PC-3 (cell line): ENCODE results near the gene UBE3A. TPM values are rescaled to one million over a fixed set of nuclear protein-coding genes. Genes with fewer than 3 reads are reported as not detected.

ENCODE experiments used
- ATAC-seq: fragments of 200-7000 bp; cut with Tn5 transposase; 2 replicates; pipeline ENCODE4 v1.9.1; 2020; ENCODE audit warnings: mild to moderate bottlenecking, moderate library complexity
- BruUV-seq: library from RNA; stranded (reverse); fragments of 400-500 nt; replicated peaks from 2 replicates; lab custom pipeline; 2021; lab: Mats Ljungman, UMichigan
- CTCF ChIA-PET: fragments of 300-600 bp; sonication (Branson Sonifier 250); formaldehyde crosslinking; loops from one replicate; lab custom pipeline; 2022; ENCODE audit warnings: antibody characterized with exemption; lab: Charles Lee
- POLR2A ChIA-PET: fragments of 300-600 bp; sonication (Branson Sonifier 250); formaldehyde crosslinking; loops from one replicate; lab custom pipeline; 2022; ENCODE audit warnings: antibody characterized with exemption; ENCODE audit not compliant: unreplicated experiment; lab: Charles Lee
- DNase-seq: peaks from one replicate; pipeline ENCODE4 v3.0.0-alpha.2; 2015
- H2AFZ ChIP-seq: fragments of 300-600 bp; sonication (generic); 2 replicates; pipeline ENCODE4 v1.6.0; 2016; ENCODE audit warnings: antibody characterized with exemption, low read length
- H3F3A ChIP-seq: fragments of 300-600 bp; sonication (generic); one replicate; pipeline ENCODE4 v1.6.0; 2017; ENCODE audit warnings: antibody characterized with exemption, low read length, control low read depth, mild to moderate bottlenecking; ENCODE audit not compliant: unreplicated experiment
- H3K27ac ChIP-seq: fragments of 300-600 bp; sonication (generic); 2 replicates; pipeline ENCODE4 v1.5.1; 2016; ENCODE audit warnings: mild to moderate bottlenecking, low read length
- H3K27me3 ChIP-seq: fragments of 300-600 bp; sonication (generic); 2 replicates; pipeline ENCODE4 v1.6.1; 2016; ENCODE audit warnings: low read length, mixed read lengths
- H3K36me3 ChIP-seq: fragments of 300-600 bp; sonication (generic); 2 replicates; pipeline ENCODE4 v1.6.1; 2016; ENCODE audit warnings: low read depth, mixed run types, low read length, mixed read lengths
- H3K4me1 ChIP-seq: fragments of 300-600 bp; sonication (generic); 2 replicates; pipeline ENCODE4 v1.5.1; 2016; ENCODE audit warnings: low read length; ENCODE audit not compliant: insufficient read depth
- H3K4me2 ChIP-seq: fragments of 300-600 bp; sonication (generic); 2 replicates; pipeline ENCODE4 v1.6.0; 2016; ENCODE audit warnings: low read length
- H3K4me3 ChIP-seq: fragments of 300-600 bp; sonication (generic); 2 replicates; pipeline ENCODE4 v1.5.1; 2016; ENCODE audit warnings: mild to moderate bottlenecking, low read length, mixed read lengths
- H3K79me2 ChIP-seq: fragments of 300-600 bp; sonication (generic); 2 replicates; pipeline ENCODE4 v1.6.1; 2017; ENCODE audit warnings: low read length, mixed read lengths
- H3K9ac ChIP-seq: fragments of 300-600 bp; sonication (generic); 2 replicates; pipeline ENCODE4 v1.6.0; 2016; ENCODE audit warnings: mild to moderate bottlenecking, low read length
- H3K9me2 ChIP-seq: fragments of 300-600 bp; sonication (generic); replicated peaks from 2 replicates; pipeline ENCODE4 v1.6.1; 2016; ENCODE audit warnings: mixed run types, low read length, mixed read lengths
- H3K9me3 ChIP-seq: fragments of 300-600 bp; sonication (generic); 2 replicates; pipeline ENCODE4 v1.6.1; 2016; ENCODE audit warnings: low read length, mixed read lengths
- H4K20me1 ChIP-seq: fragments of 300-600 bp; sonication (generic); 2 replicates; pipeline ENCODE4 v1.6.1; 2016; ENCODE audit warnings: low read length, mixed read lengths
- CTCF ChIP-seq: fragments of 300-600 bp; sonication (generic); conservative IDR thresholded peaks from 2 replicates; pipeline ENCODE4 v1.5.1; 2017; ENCODE audit warnings: antibody characterized with exemption, low read depth, mild to moderate bottlenecking, low read length
- EZH2 ChIP-seq: fragments of 300-600 bp; sonication (generic); IDR thresholded peaks from one replicate; pipeline ENCODE4 v1.6.1; 2017; ENCODE audit warnings: antibody characterized with exemption, mild to moderate bottlenecking, low read length; ENCODE audit not compliant: unreplicated experiment
- EZH2phosphoT487 ChIP-seq: fragments of 300-600 bp; sonication (generic); IDR thresholded peaks from 2 replicates; pipeline ENCODE4 v1.6.1; 2018; ENCODE audit warnings: mild to moderate bottlenecking, antibody characterized with exemption, low read length, borderline replicate concordance
- intact Hi-C: fragments of 100-400 bp; cut with micrococcal nuclease; formaldehyde crosslinking; loops from 2 replicates; pipeline ENCODE4 v1.9.0; 2023
- total RNA-seq: library from RNA; depleted of rRNA; stranded (reverse); fragments of >200 nt; gene quantifications from 2 replicates; pipeline ENCODE4 v1.2.3, GENCODE V29; 2014

Gene UBE3A
- total RNA-seq, 1 experiment from 2014 or later = 59.5 TPM

- DNase-seq (peak; percentile 54), ATAC-seq (peak; percentile 70)
- Histone ChIP-seq H2AFZ (no peak overlapping the region), H3K27ac (peak overlapping the region; percentile 24), H3K4me2 (no peak overlapping the region), H3K9me3 (no peaks in the 10 kb centered on the region), H4K20me1 (peaks cover 12% of the 10 kb centered on the region), H3K9ac (no peak overlapping the region), H3K4me1 (peaks cover 12% of the 10 kb centered on the region; the same call in 1 of the 2 replicates), H3K79me2 (peaks cover 65% of the 10 kb centered on the region), H3K4me3 (no peak overlapping the region), H3F3A (no peaks in the 10 kb centered on the region), H3K27me3 (no peaks in the 10 kb centered on the region), H3K9me2 (no peaks in the 10 kb centered on the region), H3K36me3 (peaks cover 8% of the 10 kb centered on the region; the same call in 1 of the 2 replicates)
- intact Hi-C loops = loop anchor here (5.0 kb wide), 1 partner anchor 45 kb away; the partner anchor contains the start of gene UBE3A
- ChIA-PET CTCF (no interaction called here), POLR2A (interaction anchor here (0.6 kb wide), 1 partner anchor 33 kb away, joined by 3 read pairs; no protein-coding TSS in a partner anchor)
- TF ChIP-seq EZH2phosphoT487 (no peak), EZH2 (no peak), CTCF (no peak)
- no TSS peak for BruUV-seq
These were observed 46.7 kb downstream of the UBE3A start for GRCh38 chr15:25391971-25392721.

GRCh38 chr15:25385986-25386385 lies 52.8 kb downstream of the UBE3A start:
- ChIA-PET POLR2A (interaction anchor here (0.6 kb wide), 1 partner anchor 63 kb away, joined by 4 read pairs; no protein-coding TSS in a partner anchor), CTCF (no interaction called here)
- H3K4me3 ChIP-seq = no peak overlapping the region
- no peaks in the 10 kb centered on the region for H4K20me1 ChIP-seq
- no peaks in the 10 kb centered on the region for H3K27me3 ChIP-seq
- DNase-seq = no peak
- H3K4me1 ChIP-seq = no peaks in the 10 kb centered on the region
- no peak overlapping the region for H3K27ac ChIP-seq
- intact Hi-C loops = no loop called here
- peaks cover 94% of the 10 kb centered on the region for H3K79me2 ChIP-seq
- no TSS peak for BruUV-seq
- no peak overlapping the region for H2AFZ ChIP-seq
- no peak for ATAC-seq
- no peaks in the 10 kb centered on the region for H3K9me3 ChIP-seq
- H3K9ac ChIP-seq = no peak overlapping the region
- no peak for TF ChIP-seq CTCF
- TF ChIP-seq EZH2phosphoT487 = no peak
- TF ChIP-seq EZH2 = no peak
- H3F3A ChIP-seq = no peaks in the 10 kb centered on the region
- H3K36me3 ChIP-seq = peaks cover 13% of the 10 kb centered on the region; the same call in 1 of the 2 replicates
- H3K4me2 ChIP-seq = no peak overlapping the region
- H3K9me2 ChIP-seq = no peaks in the 10 kb centered on the region

GRCh38 chr15:25381579-25381978 lies 57.2 kb downstream of the UBE3A start:
- H4K20me1 ChIP-seq = peaks cover 13% of the 10 kb centered on the region
- no peak for DNase-seq
- TF ChIP-seq CTCF (no peak), EZH2phosphoT487 (no peak), EZH2 (no peak)
- H3K27me3 ChIP-seq = no peaks in the 10 kb centered on the region
- no peak overlapping the region for H3K27ac ChIP-seq
- H3K4me3 ChIP-seq = no peak overlapping the region
- no peak overlapping the region for H3K4me2 ChIP-seq
- no peak for ATAC-seq
- H3K79me2 ChIP-seq = peaks cover 95% of the 10 kb centered on the region
- H3K9me2 ChIP-seq = no peaks in the 10 kb centered on the region
- POLR2A ChIA-PET = no interaction called here
- CTCF ChIA-PET = no interaction called here
- no peaks in the 10 kb centered on the region for H3K4me1 ChIP-seq
- intact Hi-C loops = no loop called here
- no peak overlapping the region for H3K9ac ChIP-seq
- H3K36me3 ChIP-seq = peaks cover 17% of the 10 kb centered on the region
- H3K9me3 ChIP-seq = no peaks in the 10 kb centered on the region
- no peak overlapping the region for H2AFZ ChIP-seq
- H3F3A ChIP-seq = no peaks in the 10 kb centered on the region
- no TSS peak for BruUV-seq
